Measurements from ENCODE around the gene SAP30BP. TPM values are rescaled to one million over a fixed set of nuclear protein-coding genes. Genes with fewer than 3 reads are reported as not detected.

Gene SAP30BP
- total and polyA plus RNA-seq, 8 donors, result 24.6 to 154 (median 72.9) TPM

GRCh38 chr17:75691801-75692626 is 24.9 kb downstream of the SAP30BP start:
- peaks cover 37 to 97% (median 68%) of the 10 kb centered on the region in 4 donors for H3K4me1 ChIP-seq
- intact Hi-C loops (cut with DNase I; ENCODE audit: low total_unique reads), result no loop called here
- WGBS, 5 donors, result 78 to 82% (median 81%) methylated on average over 12 to 14 of the region's 14 CpGs

GRCh38 chr17:75692976-75693375 is 25.8 kb downstream of the SAP30BP start:
- peak overlapping the region in 4 of 5 donors; percentile 58 to 95 (median 84) for H3K27ac ChIP-seq
- WGBS, 5 donors, result 75 to 95% (median 87%) methylated on average over 13 of the region's 13 CpGs

More at GRCh38 chr17:75691801-75692626, 24.9 kb downstream of the SAP30BP start:
- Histone ChIP-seq H3K9me3 (no peaks in the 10 kb centered on the region), H3K4me3 (no peak overlapping the region), H3K27me3 (no peaks in the 10 kb centered on the region), H3K36me3 (peaks cover 0 to 65% (median 54%) of the 10 kb centered on the region in 4 donors), H3K27ac (peak overlapping the region in 3 of 5 donors; percentile 58 to 88 (median 79))
- DNase-seq, result no peak
- TF ChIP-seq CTCF (IDR thresholded peaks at IDR 0.05) (no peak), POLR2A (IDR thresholded peaks at IDR 0.05) (no peak), EP300 (IDR thresholded peaks at IDR 0.05) (no peak), POLR2AphosphoS5 (IDR thresholded peaks at IDR 0.05) (no peak)

GRCh38 chr17:75693500-75694481 is 26.7 kb downstream of the SAP30BP start:
- intact Hi-C loops (cut with DNase I; ENCODE audit: low total_unique reads), result no loop called here
- DNase-seq, result peak in 1 of 2 donors; percentile 75
- 62 to 69% (median 65%) methylated on average over 18 to 19 of the region's 19 CpGs for whole genome bisulfite sequencing, 5 donors
- Histone ChIP-seq H3K4me3 (no peak overlapping the region), H3K27me3 (no peaks in the 10 kb centered on the region), H3K4me1 (peaks cover 31 to 96% (median 70%) of the 10 kb centered on the region in 4 donors), H3K9me3 (no peaks in the 10 kb centered on the region), H3K27ac (peak overlapping the region in 4 of 5 donors; percentile 71 to 95 (median 84)), H3K36me3 (peaks cover 3 to 82% (median 64%) of the 10 kb centered on the region in 4 donors)
- TF ChIP-seq CTCF (IDR thresholded peaks at IDR 0.05) (no peak), POLR2AphosphoS5 (IDR thresholded peaks at IDR 0.05) (peak in 2 of 3 donors; percentile 55 to 83), EP300 (IDR thresholded peaks at IDR 0.05) (peak; percentile 94), POLR2A (IDR thresholded peaks at IDR 0.05) (no peak)

More at GRCh38 chr17:75692976-75693375, 25.8 kb downstream of the SAP30BP start:
- H3K36me3 ChIP-seq, result peaks cover 3 to 74% (median 60%) of the 10 kb centered on the region in 4 donors
- no peak overlapping the region for H3K4me3 ChIP-seq
- no peak for DNase-seq
- no peaks in the 10 kb centered on the region for H3K27me3 ChIP-seq
- TF ChIP-seq EP300 (IDR thresholded peaks at IDR 0.05) (no peak), POLR2AphosphoS5 (IDR thresholded peaks at IDR 0.05) (no peak), POLR2A (IDR thresholded peaks at IDR 0.05) (no peak), CTCF (IDR thresholded peaks at IDR 0.05) (no peak)
- H3K4me1 ChIP-seq, result peaks cover 31 to 97% (median 70%) of the 10 kb centered on the region in 4 donors
- no peaks in the 10 kb centered on the region for H3K9me3 ChIP-seq
- intact Hi-C loops (cut with DNase I; ENCODE audit: low total_unique reads), result no loop called here

- Histone ChIP-seq H3K27me3 (no peaks in the 10 kb centered on the region), H3K4me3 (no peak overlapping the region), H3K27ac (peak overlapping the region in 4 of 5 donors; percentile 71 to 95 (median 84)), H3K36me3 (peaks cover 3 to 85% (median 67%) of the 10 kb centered on the region in 4 donors), H3K4me1 (peaks cover 31 to 96% (median 70%) of the 10 kb centered on the region in 4 donors), H3K9me3 (no peaks in the 10 kb centered on the region)
- 57 to 77% (median 67%) methylated on average over 13 to 14 of the region's 14 CpGs for WGBS, 5 donors
- TF ChIP-seq POLR2A (IDR thresholded peaks at IDR 0.05), result no peak
- no peak for TF ChIP-seq EP300 (IDR thresholded peaks at IDR 0.05)
- TF ChIP-seq CTCF (IDR thresholded peaks at IDR 0.05), result no peak
- TF ChIP-seq POLR2AphosphoS5 (IDR thresholded peaks at IDR 0.05), result no peak
- intact Hi-C loops (cut with DNase I; ENCODE audit: low total_unique reads), result no loop called here
- no peak for DNase-seq
These were observed 27.4 kb downstream of the SAP30BP start for GRCh38 chr17:75694536-75694935.
